GM12872 (cell line): Measurements from ENCODE around the gene PFKM.
A peak's percentile ranks its signal among the peaks of the same experiment; 100 is the strongest.

Experiments
- TF ChIP-seq, protein P1 (sequence below): IDR thresholded peaks from 3 replicates; pipeline ENCODE4 v1.5.1; 2011; ENCODE audit warnings: low read depth, mild to moderate bottlenecking, low read length, moderate library complexity; ENCODE audit not compliant: insufficient read depth

Gene PFKM

DNA sequence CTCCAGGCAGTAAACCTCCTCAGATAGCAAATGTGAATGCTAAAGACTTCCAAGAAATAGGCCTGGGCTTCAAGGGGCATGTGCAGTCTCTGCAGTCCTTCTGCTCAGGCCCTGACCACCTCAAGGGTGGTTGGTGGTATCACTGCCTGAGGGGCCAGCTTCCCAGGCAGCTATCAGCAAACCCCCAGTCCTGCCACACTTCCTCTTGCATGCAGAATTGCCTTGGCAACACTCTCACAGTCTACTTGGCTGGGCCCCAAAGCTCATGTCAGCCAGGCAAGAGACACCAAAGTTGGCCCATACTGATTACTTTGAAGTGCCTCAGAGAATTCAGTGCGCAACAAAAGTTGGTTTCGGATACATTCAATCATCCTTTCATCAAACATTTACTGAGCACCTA, 41.6 kb downstream of the PFKM start:
- TF ChIP-seq, protein P1, sequence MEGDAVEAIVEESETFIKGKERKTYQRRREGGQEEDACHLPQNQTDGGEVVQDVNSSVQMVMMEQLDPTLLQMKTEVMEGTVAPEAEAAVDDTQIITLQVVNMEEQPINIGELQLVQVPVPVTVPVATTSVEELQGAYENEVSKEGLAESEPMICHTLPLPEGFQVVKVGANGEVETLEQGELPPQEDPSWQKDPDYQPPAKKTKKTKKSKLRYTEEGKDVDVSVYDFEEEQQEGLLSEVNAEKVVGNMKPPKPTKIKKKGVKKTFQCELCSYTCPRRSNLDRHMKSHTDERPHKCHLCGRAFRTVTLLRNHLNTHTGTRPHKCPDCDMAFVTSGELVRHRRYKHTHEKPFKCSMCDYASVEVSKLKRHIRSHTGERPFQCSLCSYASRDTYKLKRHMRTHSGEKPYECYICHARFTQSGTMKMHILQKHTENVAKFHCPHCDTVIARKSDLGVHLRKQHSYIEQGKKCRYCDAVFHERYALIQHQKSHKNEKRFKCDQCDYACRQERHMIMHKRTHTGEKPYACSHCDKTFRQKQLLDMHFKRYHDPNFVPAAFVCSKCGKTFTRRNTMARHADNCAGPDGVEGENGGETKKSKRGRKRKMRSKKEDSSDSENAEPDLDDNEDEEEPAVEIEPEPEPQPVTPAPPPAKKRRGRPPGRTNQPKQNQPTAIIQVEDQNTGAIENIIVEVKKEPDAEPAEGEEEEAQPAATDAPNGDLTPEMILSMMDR, result no peak

GRCh38 chr12:48163150-48163747, 44.1 kb downstream of the PFKM start:
- TF ChIP-seq, protein P1, result no peak

DNA sequence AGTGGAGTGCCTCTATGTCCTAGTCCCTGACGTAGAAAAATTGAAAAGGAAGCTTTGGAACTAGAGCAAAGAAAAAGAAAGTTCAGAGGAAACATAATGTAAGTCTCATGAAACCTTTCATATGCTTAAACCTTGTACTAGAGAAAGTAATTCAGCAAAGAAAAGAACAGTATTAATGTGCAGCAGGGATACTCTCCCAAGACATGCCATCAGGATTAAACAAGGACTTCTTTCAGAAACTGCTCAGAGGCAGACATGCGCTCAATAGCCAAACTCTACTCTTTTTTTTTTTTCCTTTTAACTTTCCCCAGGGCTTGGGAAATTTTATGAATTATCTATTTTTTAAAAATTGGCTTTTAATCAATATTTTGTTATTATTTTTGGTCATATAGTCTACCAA, 45.3 kb downstream of the PFKM start:
- TF ChIP-seq, protein P1, result no peak

DNA sequence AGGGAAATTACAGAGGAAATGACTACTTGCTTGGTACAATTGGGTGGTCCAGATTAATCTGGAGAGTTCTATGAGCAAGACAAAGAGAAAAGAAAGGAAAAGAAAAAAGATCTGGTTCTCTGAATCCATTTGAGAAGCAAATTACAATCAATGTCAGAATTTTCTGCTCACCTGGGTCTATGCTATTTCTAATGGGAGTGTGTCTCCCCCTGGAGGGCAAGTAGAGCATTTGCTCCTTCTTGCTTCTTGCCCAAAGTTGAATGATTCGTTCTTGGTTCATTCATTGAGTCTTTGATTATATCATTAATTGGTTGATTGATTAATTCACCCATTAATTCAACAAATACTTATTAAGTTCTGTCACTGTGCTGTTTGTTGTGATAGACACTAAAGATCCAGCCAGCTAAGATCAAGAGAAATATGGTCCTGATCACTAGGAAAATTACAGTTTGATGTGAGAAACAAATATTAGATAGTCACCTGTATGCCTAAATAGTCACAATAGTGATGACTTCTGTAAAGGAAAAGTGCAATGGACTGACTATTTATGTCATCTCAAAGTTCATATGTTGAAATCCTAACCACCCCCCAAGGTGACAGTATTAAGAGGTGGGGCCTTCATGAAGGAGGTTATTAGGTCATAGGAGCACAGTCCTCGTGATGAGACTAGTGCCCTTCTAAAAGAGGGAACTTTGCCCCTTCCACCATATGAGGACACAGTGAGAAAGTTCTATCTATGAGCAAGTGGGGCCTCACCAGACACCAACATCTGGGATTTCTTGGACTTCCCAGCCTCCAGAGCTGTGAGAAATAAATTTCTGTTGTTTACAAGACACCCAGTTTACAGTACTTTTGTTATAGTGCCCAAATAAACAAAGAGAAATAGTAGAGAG, 46.2 kb downstream of the PFKM start:
- TF ChIP-seq, protein P1, result peak; percentile 91

GRCh38 chr12:48169011-48169410, 49.8 kb downstream of the PFKM start:
- TF ChIP-seq, protein P1, result no peak

- TF ChIP-seq, protein P1, result no peak
Measured at GRCh38 chr12:48175613-48176416, 56.7 kb downstream of the PFKM start.

GRCh38 chr12:48176417-48176751, 57.2 kb downstream of the PFKM start:
- TF ChIP-seq, protein P1, result no peak
